Cortex of kidney (tissue), 1 donor: Measurements from ENCODE around the gene CAP1.
"Not testable (repeated sequence)": the region's sequence is repeated elsewhere in the genome, so short reads cannot be mapped to it uniquely, and the experiment has no call there.

Experiments used
- DNase-seq: peaks from one replicate; lab custom pipeline; 2025; lab: John Stamatoyannopoulos, UW

The CAP1 gene

GRCh38 chr1:40032240-40032891, 8.2 kb upstream of the CAP1 start:
- DNase-seq, result no peak

DNA sequence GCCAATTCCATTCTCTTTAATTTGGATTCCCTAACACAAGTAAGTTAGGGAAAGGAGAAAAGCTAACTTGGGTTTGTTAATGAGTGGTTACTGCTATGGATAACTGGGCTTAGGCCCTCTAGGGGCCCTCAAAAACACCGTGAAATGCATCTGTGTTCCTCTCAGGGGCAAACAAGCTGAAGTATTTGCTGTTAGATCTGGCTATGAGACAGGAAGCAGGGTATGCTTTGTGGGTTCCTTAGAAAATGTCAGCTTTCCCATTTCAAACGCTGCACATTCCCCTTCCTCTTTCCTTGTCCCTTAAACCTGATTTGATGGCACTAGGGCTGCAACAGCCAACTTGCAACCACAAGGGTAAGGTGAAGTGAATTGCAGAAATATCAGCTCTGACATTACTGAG, 5.7 kb upstream of the CAP1 start:
- DNase-seq, result no peak

GRCh38 chr1:40036574-40036973, 4.0 kb upstream of the CAP1 start:
- DNase-seq, result no peak

GRCh38 chr1:40037254-40037653, 3.3 kb upstream of the CAP1 start:
- DNase-seq, result not testable (repeated sequence)

GRCh38 chr1:40038697-40039096, 1.8 kb upstream of the CAP1 start:
- DNase-seq, result no peak

DNA sequence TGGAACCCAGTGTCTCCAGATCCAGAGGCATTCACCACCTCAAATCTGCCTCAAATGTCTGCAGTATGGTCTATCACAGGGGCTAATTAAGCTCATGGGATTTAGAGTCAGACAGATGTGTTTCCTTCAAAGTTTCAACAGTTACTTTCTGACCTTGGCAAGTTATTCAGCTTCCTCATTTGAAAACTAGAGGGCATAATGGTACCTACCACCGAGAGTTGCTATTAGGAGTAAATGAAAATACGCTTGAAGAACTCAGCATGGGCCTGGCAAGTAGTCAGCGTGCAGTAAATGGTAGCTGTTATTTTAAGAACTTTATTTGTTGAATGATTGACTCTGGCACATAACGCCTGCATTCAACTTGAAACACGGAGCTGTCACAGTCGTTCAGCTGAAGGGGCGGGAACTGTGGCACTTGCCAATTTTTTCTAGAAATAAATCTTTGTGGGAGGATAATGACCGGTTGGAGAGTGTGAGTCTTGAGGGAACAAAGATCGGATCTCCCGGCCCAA, 1.2 kb upstream of the CAP1 start:
- no peak for DNase-seq

DNA sequence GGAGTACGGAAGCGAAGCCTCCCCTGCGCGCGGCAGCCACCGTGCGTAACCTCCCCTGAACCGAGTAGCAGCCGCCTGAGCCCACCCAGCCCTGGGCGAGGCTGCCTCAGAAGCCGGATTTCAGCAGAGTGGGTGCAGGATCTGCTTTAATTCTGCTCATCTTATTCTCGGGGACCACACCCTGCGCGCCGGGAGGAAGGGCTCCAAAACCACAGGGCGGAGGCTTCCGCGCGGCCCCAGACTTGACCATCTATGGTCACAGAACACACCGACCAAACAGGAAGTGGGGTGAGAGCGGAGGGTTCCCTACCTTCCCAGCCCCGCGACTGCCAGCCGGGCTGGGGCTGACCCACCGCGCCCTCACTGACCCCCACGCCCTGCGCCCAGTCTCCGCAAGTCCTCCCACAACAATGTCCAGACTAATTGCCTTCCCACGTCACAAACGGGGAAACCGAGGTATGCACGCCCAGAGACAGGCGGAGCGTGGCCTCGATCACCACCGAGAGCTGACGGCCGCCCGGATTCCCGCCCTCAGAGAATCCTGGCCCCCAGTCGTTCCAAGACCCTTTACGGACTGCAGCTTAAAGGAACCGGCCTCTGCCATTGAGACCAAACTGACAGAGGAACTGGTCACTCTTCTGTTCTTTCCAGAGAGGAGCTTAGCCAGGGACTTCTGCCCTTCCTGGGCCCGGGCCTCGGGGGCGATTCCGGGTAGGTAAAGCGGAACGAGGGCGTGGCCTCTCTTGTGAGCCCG, 595 bp upstream of the CAP1 start:
- DNase-seq, result no peak

DNA sequence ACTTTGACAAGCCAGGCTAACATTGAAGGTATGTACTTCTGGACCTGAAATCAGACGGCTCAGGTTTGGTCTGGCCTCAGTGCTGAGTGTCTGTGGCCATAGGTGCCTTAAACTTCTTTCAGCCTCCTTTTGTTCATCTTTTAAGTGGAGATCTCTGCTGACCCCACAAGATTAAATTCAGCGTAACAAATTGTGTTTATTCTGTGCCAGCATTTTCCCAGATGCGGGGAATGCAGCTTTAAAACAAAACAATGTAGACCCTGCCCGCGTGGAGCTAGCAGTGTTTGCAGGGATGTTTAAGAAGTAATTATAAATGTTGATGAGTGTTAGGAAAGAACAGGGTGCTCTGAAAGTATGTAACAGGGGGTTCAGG, 923 bp downstream of the CAP1 start:
- no peak for DNase-seq

- DNase-seq, result no peak
Measured at GRCh38 chr1:40042341-40042740, 1.8 kb downstream of the CAP1 start.

- DNase-seq, result no peak
Measured at GRCh38 chr1:40044110-40044509, 3.6 kb downstream of the CAP1 start.

DNA sequence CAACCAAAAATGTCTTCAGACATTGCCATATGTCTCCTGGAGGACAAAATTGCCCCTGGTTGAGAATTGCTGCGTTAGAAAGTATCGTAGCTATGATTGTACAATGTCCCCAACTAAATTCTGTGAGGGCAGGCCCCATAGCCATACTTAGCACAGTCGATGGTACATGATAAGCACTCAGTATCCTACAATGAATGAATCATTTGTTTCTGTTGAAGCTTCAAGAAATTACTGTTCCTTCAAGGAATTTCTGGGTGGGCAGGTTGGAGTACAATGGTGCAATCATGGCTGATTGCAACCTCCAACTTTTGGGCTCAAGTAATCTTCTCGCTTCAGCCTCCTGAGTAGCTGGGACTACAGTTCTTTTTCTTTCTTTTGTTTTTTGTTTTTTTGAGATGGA, 4.7 kb downstream of the CAP1 start:
- DNase-seq, result no peak

GRCh38 chr1:40045766-40046165, 5.2 kb downstream of the CAP1 start:
- no peak for DNase-seq

DNA sequence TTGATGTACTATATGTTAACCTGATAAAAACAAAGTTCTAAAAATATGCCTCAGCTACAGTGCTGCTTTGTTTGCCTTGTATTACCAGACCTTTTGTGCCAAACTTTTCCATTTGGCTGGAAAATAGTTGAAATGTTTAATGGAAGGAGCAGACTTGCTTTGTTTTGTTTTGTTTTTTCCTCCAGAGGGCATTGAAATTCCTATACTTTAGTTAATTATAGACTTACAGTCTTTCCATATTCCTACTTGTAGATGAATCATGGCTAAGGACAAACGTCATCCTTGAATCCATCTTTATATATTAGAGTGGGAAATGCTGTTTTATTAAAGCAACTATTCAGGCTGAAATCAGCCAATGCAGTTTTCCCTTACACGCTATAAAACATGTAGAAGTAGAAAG, 6.7 kb downstream of the CAP1 start:
- DNase-seq, result no peak

- no peak for DNase-seq
Measured at GRCh38 chr1:40047769-40048168, 7.2 kb downstream of the CAP1 start.

GRCh38 chr1:40049725-40050124, 9.2 kb downstream of the CAP1 start:
- DNase-seq, result no peak

DNA sequence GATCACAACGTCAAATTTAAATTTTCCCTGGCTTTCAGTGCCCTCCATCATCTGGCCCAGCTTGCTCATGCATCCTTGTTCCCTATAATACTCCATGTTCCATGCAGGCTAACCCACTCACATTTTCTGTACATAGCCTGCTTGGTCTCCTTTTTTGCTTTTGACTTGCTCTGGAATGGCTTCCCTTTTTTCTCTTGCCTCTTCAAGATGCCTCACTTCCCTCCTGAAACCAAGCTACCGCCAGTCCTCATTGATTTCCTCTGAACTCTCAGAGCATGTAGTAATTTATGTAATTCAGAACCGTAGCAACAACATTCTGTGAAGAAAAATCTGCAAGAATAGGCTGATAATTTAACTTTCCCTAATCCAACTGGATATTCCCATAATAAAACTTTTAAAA, 10.3 kb downstream of the CAP1 start:
- no peak for DNase-seq

DNA sequence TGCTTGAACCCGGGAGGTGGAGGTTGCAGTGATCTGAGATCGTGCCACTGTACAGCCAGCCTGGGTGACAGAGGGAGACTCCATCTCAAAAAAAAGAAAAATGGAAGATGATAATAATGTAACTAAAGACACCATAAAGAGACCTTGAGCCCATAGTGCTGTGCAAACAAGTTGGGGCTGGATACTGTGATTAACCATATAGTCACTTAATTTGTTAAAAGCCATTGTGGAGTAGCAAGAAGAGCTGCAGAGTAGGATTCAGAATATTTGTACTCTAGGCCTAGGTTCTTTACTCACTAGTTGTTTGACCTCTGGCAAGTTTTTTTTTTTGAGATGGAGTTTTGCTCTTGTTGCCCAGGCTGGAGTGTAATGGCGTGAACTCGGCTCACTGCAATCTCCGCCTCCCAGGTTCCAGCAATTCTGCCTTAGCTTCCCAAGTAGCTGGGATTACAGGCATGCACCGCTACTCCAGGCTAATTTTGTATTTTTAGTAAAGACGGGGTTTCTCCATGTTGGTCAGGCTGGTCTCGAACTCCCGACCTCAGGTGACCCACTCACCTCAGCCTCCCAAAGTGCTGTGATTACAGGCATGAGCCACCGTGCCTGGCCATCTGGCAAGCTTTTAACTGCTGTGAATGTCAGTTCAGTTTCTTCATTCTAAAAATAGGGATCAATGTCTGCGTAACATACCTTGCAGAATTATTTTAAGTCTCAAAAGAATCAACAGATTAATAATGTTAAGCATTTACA, 12.8 kb downstream of the CAP1 start:
- no peak for DNase-seq

DNA sequence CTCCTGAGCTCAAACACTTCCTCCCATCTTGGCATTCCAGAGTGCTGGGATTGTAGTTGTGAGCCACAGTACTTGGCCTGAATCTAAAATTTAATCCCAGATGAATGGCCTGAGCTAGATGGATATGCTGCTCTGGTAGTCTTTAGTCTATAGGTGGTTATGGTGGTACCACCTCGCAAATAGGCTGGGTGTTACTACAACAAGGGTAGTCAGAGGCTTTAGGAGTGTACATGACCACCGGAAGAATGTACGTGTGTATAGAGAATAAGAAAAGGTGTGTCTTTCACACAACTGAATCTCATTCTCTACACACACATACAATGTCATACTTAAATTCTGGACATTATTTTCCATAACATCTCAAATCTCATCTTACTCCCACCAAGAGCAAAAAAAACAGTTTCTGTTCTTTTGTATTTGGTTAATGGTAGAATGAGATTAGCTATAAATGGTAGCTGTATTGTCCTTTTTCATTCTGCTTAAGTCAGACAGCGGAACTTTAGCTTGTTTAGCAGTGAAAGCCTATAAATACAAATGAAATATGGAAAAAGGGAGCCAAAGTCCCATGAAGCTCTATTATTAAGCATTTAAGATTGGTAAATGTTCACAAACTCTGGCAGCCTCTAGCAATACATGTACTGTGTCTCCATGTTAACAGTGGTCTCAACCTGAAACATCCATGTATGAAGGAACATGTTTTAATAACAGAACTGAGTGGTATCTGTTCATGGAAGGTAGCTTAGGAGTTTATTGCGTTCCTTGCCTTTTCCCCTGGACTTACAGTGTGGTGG, 16.2 kb downstream of the CAP1 start:
- DNase-seq, result no peak

DNA sequence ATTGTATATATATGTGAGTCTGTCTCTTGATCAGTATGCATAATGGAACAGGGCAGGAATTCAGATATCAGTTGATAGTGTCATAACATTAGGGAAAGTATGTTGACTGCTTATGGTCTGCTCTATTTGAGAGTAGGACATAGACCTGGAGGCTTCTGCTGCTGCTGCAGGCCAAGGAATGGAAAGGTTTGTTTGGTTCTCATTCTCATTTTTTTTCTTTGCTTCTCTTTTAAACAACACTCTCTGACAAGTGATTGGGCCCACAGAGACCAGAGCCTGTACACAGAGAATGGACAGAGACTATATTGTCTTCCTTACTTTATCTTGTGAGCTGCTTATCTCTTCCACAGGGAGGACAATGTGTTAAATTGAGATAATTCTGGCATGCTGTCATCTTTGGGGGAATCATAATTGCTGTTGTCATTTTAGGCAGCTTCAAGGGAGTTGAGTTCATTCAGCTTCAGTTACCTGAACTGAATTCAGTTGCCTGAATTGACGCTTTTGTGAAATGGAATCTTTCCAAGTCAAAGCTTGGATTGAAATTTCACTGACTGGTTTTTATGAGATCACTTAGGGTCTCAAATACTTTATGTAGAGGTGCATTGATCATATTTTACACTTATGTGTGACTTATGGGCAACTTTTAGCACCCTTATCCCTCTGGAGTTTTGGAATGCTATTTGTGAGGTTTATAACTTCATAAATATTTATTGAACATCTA, 16.9 kb downstream of the CAP1 start:
- DNase-seq, result no peak

- DNase-seq, result no peak
Measured at GRCh38 chr1:40058097-40058452, 17.5 kb downstream of the CAP1 start.

DNA sequence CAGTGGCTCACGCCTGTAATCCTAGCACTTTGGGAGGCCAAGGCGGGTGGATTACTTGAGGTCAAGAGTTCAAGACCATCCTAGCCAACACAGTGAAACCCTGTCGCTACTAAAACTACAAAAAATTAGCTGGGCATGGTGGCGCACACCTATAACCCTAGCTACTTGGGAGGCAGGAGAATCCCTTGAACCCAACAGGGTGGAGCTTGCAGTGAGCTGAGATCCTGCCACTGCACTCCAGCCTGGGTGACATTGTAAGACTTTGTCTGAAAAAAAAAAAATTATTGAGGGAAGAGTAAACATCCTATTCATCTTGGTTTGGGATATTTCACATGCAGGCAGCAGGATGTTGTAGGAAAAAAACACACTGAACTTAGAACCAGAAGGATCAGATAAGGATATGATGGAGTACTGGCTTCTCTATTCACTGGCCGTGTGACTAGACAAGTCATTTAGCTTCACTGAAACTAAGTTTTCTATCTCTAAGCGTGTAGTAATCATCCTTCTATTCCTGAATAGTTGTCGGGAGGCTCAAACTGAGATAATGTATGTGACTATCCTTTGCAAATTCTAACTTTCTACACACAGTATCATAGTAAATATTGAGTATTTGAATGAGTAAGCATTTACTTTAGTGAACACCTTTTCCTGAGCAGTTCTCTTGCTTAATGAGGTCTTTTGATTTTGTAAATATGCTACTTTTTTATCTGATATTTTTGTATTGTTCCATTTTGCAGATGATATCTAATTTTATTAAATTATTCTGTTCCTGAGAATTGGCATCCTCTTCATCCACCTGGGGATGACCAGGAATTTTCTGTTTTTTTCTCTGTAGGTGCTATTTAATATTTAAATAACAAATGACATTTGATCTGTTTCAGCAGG, 18.2 kb downstream of the CAP1 start:
- DNase-seq, result no peak
